Erythroblast (primary cell): ENCODE data around the gene HDAC6.

Experiments used
- GATA1 ChIP-seq: IDR thresholded peaks from 2 replicates; pipeline ENCODE4 v1.6.1; 2011; ENCODE audit warnings: low read depth, mild to moderate bottlenecking, control low read depth, low read length, moderate library complexity
- POLR2A ChIP-seq: IDR thresholded peaks from 2 replicates; pipeline ENCODE4 v1.6.1; 2011; ENCODE audit warnings: mild to moderate bottlenecking, low read length

- TF ChIP-seq POLR2A (no peak), GATA1 (no peak)
These were observed 16.7 kb upstream of the HDAC6 start for GRCh38 chrX:48785186-48785539.
